GM19372 (cell line): Measurements from ENCODE around the gene HGD.

Source experiments
- ATAC-seq: cut with Tn5 transposase; IDR thresholded peaks from one replicate; pipeline ENCODE4 v1.9.1; 2021; ENCODE audit warnings: mild to moderate bottlenecking, low read depth, moderate library complexity; ENCODE audit not compliant: unreplicated experiment

Gene HGD

GRCh38 chr3:120596853-120597223 lies 85.2 kb downstream of the HGD start:
- ATAC-seq, result no peak

- peak; percentile 92 for ATAC-seq
Measured at GRCh38 chr3:120596116-120596852, 85.8 kb downstream of the HGD start, which contains the start of gene NDUFB4. Gene NDUFB4 (plus strand): TSS chr3:120596336. CDS start chr3:120596360, 24 bp downstream.

GRCh38 chr3:120595788-120596115 lies 86.3 kb downstream of the HGD start:
- no peak for ATAC-seq

GRCh38 chr3:120587332-120587975 lies 94.6 kb downstream of the HGD start:
- ATAC-seq, result no peak
